Mucosa of rectum (tissue), 2 donors: ENCODE results near the gene MYLK.

ENCODE experiments used
- H3K27ac ChIP-seq, 2 donors: one replicate each; pipeline ENCODE4 v1.7.0; 2013; ENCODE audit warnings: inconsistent platforms in 2 of 2, low read depth in 2 of 2, low read length in 2 of 2
- H3K27me3 ChIP-seq, 2 donors: one replicate each; pipeline ENCODE4 v1.7.0; 2013; ENCODE audit warnings: low read length in 2 of 2; ENCODE audit not compliant: control insufficient read depth in 2 of 2, insufficient read depth in 2 of 2
- H3K36me3 ChIP-seq, 2 donors: one replicate each; pipeline ENCODE4 v1.7.0; 2013; ENCODE audit warnings: low read length in 2 of 2; ENCODE audit not compliant: control insufficient read depth in 2 of 2, insufficient read depth in 2 of 2
- H3K4me1 ChIP-seq, 2 donors: one replicate each; pipeline ENCODE4 v1.7.0; 2013; ENCODE audit warnings: low read length in 2 of 2, mild to moderate bottlenecking in 1 of 2; ENCODE audit not compliant: control insufficient read depth in 2 of 2, insufficient read depth in 2 of 2
- H3K4me3 ChIP-seq, 2 donors: one replicate each; pipeline ENCODE4 v1.7.0; 2013; ENCODE audit warnings: low read length in 2 of 2
- H3K9ac ChIP-seq, 2 donors: one replicate each; pipeline ENCODE4 v1.7.0; 2013; ENCODE audit warnings: low read length in 2 of 2, low read depth in 1 of 2, mild to moderate bottlenecking in 1 of 2
- H3K9me3 ChIP-seq, 2 donors: one replicate each; pipeline ENCODE4 v1.7.0; 2013; ENCODE audit warnings: low read length in 2 of 2; ENCODE audit not compliant: control insufficient read depth in 2 of 2
- donor health status: healthy.
- donor health status: Normal muscosa, but diverticular disease.

MYLK gene

GRCh38 chr3:123861081-123861836, 22.9 kb downstream of the MYLK start:
- Histone ChIP-seq H3K27ac (no peak overlapping the region), H3K9ac (no peak overlapping the region), H3K9me3 (no peaks in the 10 kb centered on the region), H3K4me3 (no peak overlapping the region), H3K36me3 (no peaks in the 10 kb centered on the region), H3K4me1 (no peaks in the 10 kb centered on the region), H3K27me3 (no peaks in the 10 kb centered on the region)

DNA sequence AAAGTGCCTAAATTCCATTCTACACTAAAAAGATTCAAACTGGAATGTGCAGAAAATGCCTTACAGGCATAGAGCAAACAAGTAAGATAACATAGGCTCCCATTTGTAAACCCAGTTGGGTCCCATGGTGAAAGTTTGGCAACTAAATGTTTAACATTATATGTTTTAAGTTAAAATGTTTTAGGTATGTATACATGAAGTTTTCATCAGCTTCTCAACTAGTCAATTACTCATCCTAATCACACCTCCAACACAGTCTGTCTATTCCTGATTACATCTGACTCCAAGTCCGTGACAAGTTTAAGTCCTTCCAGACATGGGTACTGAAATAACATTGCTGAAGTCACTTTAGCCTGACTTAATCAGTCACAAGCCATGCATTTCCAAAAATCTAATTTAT, 25.0 kb downstream of the MYLK start:
- Histone ChIP-seq H3K4me1 (no peaks in the 10 kb centered on the region), H3K27me3 (no peaks in the 10 kb centered on the region), H3K9me3 (no peaks in the 10 kb centered on the region), H3K27ac (no peak overlapping the region), H3K36me3 (no peaks in the 10 kb centered on the region), H3K4me3 (no peak overlapping the region), H3K9ac (no peak overlapping the region)

GRCh38 chr3:123854905-123855304, 29.2 kb downstream of the MYLK start:
- H3K9ac ChIP-seq = no peak overlapping the region
- H3K4me1 ChIP-seq = no peaks in the 10 kb centered on the region
- H3K9me3 ChIP-seq = no peaks in the 10 kb centered on the region
- H3K36me3 ChIP-seq = no peaks in the 10 kb centered on the region
- H3K27me3 ChIP-seq = no peaks in the 10 kb centered on the region
- H3K27ac ChIP-seq = no peak overlapping the region
- H3K4me3 ChIP-seq = no peak overlapping the region

- Histone ChIP-seq H3K4me1 (no peaks in the 10 kb centered on the region), H3K4me3 (no peak overlapping the region), H3K9me3 (no peaks in the 10 kb centered on the region), H3K9ac (no peak overlapping the region), H3K27me3 (no peaks in the 10 kb centered on the region), H3K27ac (no peak overlapping the region), H3K36me3 (no peaks in the 10 kb centered on the region)
These were observed 30.3 kb downstream of the MYLK start for GRCh38 chr3:123853686-123854372.

GRCh38 chr3:123847209-123847608, 36.9 kb downstream of the MYLK start:
- Histone ChIP-seq H3K9ac (no peak overlapping the region), H3K27me3 (no peaks in the 10 kb centered on the region), H3K27ac (no peak overlapping the region), H3K4me3 (no peak overlapping the region), H3K4me1 (no peaks in the 10 kb centered on the region), H3K9me3 (peaks cover 0 to 4% of the 10 kb centered on the region in 2 donors), H3K36me3 (no peaks in the 10 kb centered on the region)

DNA sequence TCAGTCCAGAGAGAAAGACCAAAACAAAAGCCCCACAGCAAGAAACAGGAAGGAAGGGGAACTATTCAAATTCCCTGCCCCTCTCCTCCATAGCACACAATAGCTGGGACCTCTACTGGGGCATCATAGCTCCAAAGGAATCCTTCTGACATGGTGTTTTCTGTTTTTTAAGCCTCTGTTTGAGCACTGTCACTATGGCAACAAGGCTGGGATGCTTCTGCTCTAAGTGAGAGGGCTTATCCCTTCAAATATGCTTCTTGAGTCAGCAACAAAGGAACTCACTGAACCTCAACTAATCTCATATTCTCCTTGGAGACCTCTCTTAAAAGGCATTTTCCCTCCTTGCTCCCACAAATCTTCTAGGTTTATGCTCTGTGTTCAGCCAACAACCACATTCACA, 40.5 kb downstream of the MYLK start:
- H3K4me1 ChIP-seq = no peaks in the 10 kb centered on the region
- H3K27ac ChIP-seq = no peak overlapping the region
- H3K36me3 ChIP-seq = no peaks in the 10 kb centered on the region
- H3K9ac ChIP-seq = no peak overlapping the region
- H3K27me3 ChIP-seq = no peaks in the 10 kb centered on the region
- H3K4me3 ChIP-seq = no peak overlapping the region
- H3K9me3 ChIP-seq = peaks cover 0 to 4% of the 10 kb centered on the region in 2 donors

DNA sequence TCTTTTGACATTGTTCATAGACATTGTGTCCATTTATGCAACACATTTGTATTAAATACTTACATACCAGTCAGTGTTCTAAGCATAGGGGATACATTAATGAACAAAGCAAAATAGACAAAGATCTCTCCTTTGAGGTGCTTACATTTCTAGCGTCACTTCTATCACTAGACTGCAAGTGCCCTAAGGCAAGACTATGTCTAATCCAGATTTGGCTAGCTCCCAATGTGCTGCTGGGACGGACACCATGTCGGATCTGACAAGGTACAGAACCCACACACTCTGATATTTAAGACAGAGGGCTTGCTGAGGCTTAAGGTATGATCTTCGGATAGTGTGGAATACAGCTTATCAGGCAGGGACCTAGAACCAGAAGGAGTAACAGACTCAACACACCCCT, 41.4 kb downstream of the MYLK start:
- Histone ChIP-seq H3K4me3 (no peak overlapping the region), H3K4me1 (no peaks in the 10 kb centered on the region), H3K27ac (no peak overlapping the region), H3K9ac (no peak overlapping the region), H3K27me3 (no peaks in the 10 kb centered on the region), H3K9me3 (peaks cover 0 to under 1% of the 10 kb centered on the region in 2 donors), H3K36me3 (no peaks in the 10 kb centered on the region)

DNA sequence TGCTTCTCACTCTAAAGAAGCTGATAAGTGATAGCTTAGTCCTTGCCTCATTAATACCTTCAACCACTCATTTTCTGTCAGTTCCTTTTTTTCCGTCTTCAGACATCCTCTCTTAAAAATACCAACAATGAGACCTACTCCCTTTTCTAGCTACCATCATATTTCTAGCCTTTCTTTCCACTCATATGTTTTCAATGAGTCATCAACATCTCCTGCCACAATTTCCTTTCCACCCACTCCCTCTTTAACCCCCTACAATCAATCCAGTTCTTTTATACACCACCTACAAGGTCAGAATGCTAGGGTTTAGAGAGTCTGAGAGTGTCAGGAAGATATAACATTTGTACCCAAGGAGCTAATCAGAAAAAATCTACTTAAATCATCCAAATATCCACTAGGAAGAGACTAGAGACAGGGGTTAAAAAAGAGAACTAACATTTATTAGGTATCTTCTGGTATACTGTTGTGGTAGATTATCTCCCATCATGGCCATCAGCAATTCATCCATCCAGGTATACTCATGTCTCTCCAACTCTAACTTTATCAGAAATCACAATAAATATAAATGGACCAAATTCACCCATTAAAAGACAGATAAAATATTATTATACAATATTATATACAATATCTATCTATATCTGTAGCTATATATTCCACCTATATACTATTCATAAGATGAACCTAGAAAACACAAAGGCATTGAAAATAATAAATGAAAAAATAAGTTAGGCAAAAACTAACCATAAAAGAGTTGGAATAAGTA, 42.5 kb downstream of the MYLK start:
- H3K27ac ChIP-seq = no peak overlapping the region
- peaks cover 0 to 2% of the 10 kb centered on the region in 2 donors for H3K9me3 ChIP-seq
- H3K9ac ChIP-seq = no peak overlapping the region
- H3K36me3 ChIP-seq = no peaks in the 10 kb centered on the region
- no peak overlapping the region for H3K4me3 ChIP-seq
- no peaks in the 10 kb centered on the region for H3K27me3 ChIP-seq
- H3K4me1 ChIP-seq = no peaks in the 10 kb centered on the region

DNA sequence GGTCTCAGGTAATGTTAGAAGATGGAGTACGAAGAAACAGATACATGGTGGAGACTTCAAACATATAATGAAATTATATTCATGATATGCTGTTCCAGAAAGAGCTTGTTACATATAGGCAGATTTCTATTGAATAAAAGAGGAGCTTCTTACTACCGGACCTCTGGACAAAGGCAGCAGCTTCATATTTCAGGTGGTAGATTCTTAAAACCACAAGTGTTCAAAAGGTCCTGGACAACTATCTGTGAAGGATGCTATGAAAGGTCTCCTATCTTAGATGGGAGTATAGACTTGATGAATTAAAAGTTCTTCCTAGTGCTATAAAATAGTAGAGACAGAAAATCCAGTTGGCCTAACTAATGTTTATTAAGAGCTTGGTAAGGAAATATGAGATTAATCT, 43.2 kb downstream of the MYLK start:
- H3K9ac ChIP-seq = no peak overlapping the region
- no peaks in the 10 kb centered on the region for H3K36me3 ChIP-seq
- H3K9me3 ChIP-seq = peaks cover 0 to 2% of the 10 kb centered on the region in 2 donors
- H3K27ac ChIP-seq = no peak overlapping the region
- no peaks in the 10 kb centered on the region for H3K4me1 ChIP-seq
- no peaks in the 10 kb centered on the region for H3K27me3 ChIP-seq
- no peak overlapping the region for H3K4me3 ChIP-seq

GRCh38 chr3:123837858-123838257, 46.3 kb downstream of the MYLK start:
- H3K27ac ChIP-seq = no peak overlapping the region
- H3K9ac ChIP-seq = no peak overlapping the region
- H3K36me3 ChIP-seq = no peaks in the 10 kb centered on the region
- H3K27me3 ChIP-seq = no peaks in the 10 kb centered on the region
- no peaks in the 10 kb centered on the region for H3K4me1 ChIP-seq
- no peak overlapping the region for H3K4me3 ChIP-seq
- peaks cover 0 to 2% of the 10 kb centered on the region in 2 donors for H3K9me3 ChIP-seq
